Suprapubic skin (tissue), 3 donors: ENCODE data around the gene NVL.

ENCODE experiments used
- CTCF ChIP-seq, 2 donors: fragments of 200-600 bp in 1 of 2; fragments of 450-650 bp in 1 of 2; sonication (generic) in 1 of 2; IDR thresholded peaks; one replicate each; pipeline ENCODE4 v1.5.1; 2016 to 2019; ENCODE audit warnings: antibody characterized with exemption in 2 of 2, mild to moderate bottlenecking in 1 of 2, moderate library complexity in 1 of 2
- POLR2A ChIP-seq, 2 donors: fragments of 450-650 bp; IDR thresholded peaks; one replicate each; pipeline ENCODE4 v1.6.1; 2017; ENCODE audit warnings: antibody characterized with exemption in 2 of 2, mild to moderate bottlenecking in 2 of 2, moderate library complexity in 2 of 2

GRCh38 chr1:224245188-224245587, 84.8 kb downstream of the NVL start:
- TF ChIP-seq CTCF (IDR thresholded peaks at IDR 0.05) (no peak), POLR2A (IDR thresholded peaks at IDR 0.05) (no peak)
